ENCODE measurements around the gene CPEB3.

- TF ChIP-seq EZH2 (IDR thresholded peaks at IDR 0.05) (no peak), POLR2AphosphoS5 (IDR thresholded peaks at IDR 0.05; ENCODE audit: borderline replicate concordance, low read depth, low read length) (no peak), FOXP2 (optimal IDR thresholded peaks at IDR 0.05; ENCODE audit: control extremely low read depth, extremely low read length, insufficient read depth) (no peak)
These were observed 182.1 kb downstream of the CPEB3 start for GRCh38 chr10:92108747-92109146.
